Keratinocyte (primary cell): ENCODE data around the gene EIF2A. TPM values are rescaled to one million over a fixed set of nuclear protein-coding genes. Genes with fewer than 3 reads are reported as not detected.

ENCODE experiments used
- DNase-seq: peaks from one replicate; pipeline ENCODE4 v3.0.0-alpha.2; 2011; ENCODE audit warnings: low read depth, missing footprints, low spot score
- FAIRE-seq: peaks from 2 replicates; lab custom pipeline; 2011; peaks lifted over from hg19 to GRCh38; lab: Jason Lieb, UNC
- H2AFZ ChIP-seq: 2 replicates; pipeline ENCODE4 v1.6.0; 2012; ENCODE audit warnings: low read length, control low read depth, inconsistent platforms; ENCODE audit not compliant: control insufficient read depth
- H3K27ac ChIP-seq: 2 replicates; pipeline ENCODE4 v1.5.1; 2011; ENCODE audit warnings: low read length; ENCODE audit not compliant: control insufficient read depth, insufficient read depth
- H3K27me3 ChIP-seq: 3 replicates; pipeline ENCODE4 v1.6.0; 2011; ENCODE audit warnings: low read length; ENCODE audit not compliant: control insufficient read depth, insufficient read depth; ENCODE audit errors: extremely low read depth
- H3K36me3 ChIP-seq, 2 experiments: 2 replicates in 1 of 2; 3 replicates in 1 of 2; pipeline ENCODE4 v1.5.1; 2011; ENCODE audit warnings: low read length in 2 of 2, mild to moderate bottlenecking in 1 of 2; ENCODE audit not compliant: control insufficient read depth in 2 of 2, insufficient read depth in 2 of 2; ENCODE audit errors: extremely low read depth in 1 of 2
- H3K4me1 ChIP-seq: 3 replicates; pipeline ENCODE4 v1.5.1; 2011; ENCODE audit warnings: low read length; ENCODE audit not compliant: control insufficient read depth, insufficient read depth; ENCODE audit errors: extremely low read depth
- H3K4me2 ChIP-seq: 3 replicates; pipeline ENCODE4 v1.6.0; 2011; ENCODE audit warnings: low read depth, low read length; ENCODE audit not compliant: control insufficient read depth, insufficient read depth; ENCODE audit errors: extremely low read depth
- H3K4me3 ChIP-seq, 3 experiments: fragments of 200-600 bp in 1 of 3; sonication (generic) in 1 of 3; 2 replicates in 2 of 3; 3 replicates in 1 of 3; pipeline ENCODE4 v1.5.1; 2011 to 2016; ENCODE audit warnings: low read length in 3 of 3, mild to moderate bottlenecking in 3 of 3, control low read depth in 2 of 3, inconsistent platforms in 1 of 3, low read depth in 1 of 3, mixed read lengths in 1 of 3, mixed run types in 1 of 3, moderate library complexity in 1 of 3; ENCODE audit not compliant: control insufficient read depth in 2 of 3, insufficient read depth in 2 of 3; ENCODE audit errors: extremely low read depth in 1 of 3
- H3K79me2 ChIP-seq: 2 replicates; pipeline ENCODE4 v1.6.0; 2012; ENCODE audit warnings: low read length; ENCODE audit not compliant: control insufficient read depth, insufficient read depth
- H3K9ac ChIP-seq: 3 replicates; pipeline ENCODE4 v1.6.0; 2011; ENCODE audit warnings: low read length; ENCODE audit not compliant: control insufficient read depth, insufficient read depth; ENCODE audit errors: extremely low read depth
- H3K9me1 ChIP-seq: 3 replicates; pipeline ENCODE4 v1.6.0; 2011; ENCODE audit warnings: low read length; ENCODE audit not compliant: control insufficient read depth, insufficient read depth; ENCODE audit errors: extremely low read depth
- H3K9me3 ChIP-seq: 2 replicates; pipeline ENCODE4 v1.5.1; 2012; ENCODE audit warnings: low read depth, low read length; ENCODE audit not compliant: control insufficient read depth
- H4K20me1 ChIP-seq: 3 replicates; pipeline ENCODE4 v1.6.0; 2011; ENCODE audit warnings: low read length; ENCODE audit not compliant: control insufficient read depth, insufficient read depth; ENCODE audit errors: extremely low read depth
- EZH2 ChIP-seq: IDR thresholded peaks from one replicate; pipeline ENCODE4 v1.6.1; 2012; ENCODE audit warnings: inconsistent platforms, mild to moderate bottlenecking, low read length, moderate library complexity
- dilution Hi-C: fragments of 300-500 bp; cut with MboI; formaldehyde crosslinking; loops from one replicate; pipeline ENCODE4 v1.7.0; 2020; ENCODE audit warnings: low sequenced_read_pairs; ENCODE audit not compliant: extremely low pct_ligation_motif_present
- polyA plus RNA-seq, 5 experiments: library from polyadenylated mRNA; depleted of rRNA in 3 of 5; stranded (reverse) in 3 of 5; stranded (forward) in 1 of 5; unstranded in 1 of 5; fragments of >200 nt; gene quantifications; 1 replicate in 1 of 5; 2 replicates in 3 of 5; 3 replicates in 1 of 5; pipeline versions ENCODE4 v1.2.1 to v1.2.3, GENCODE V29; 2011 to 2012; ENCODE audit warnings: missing spikeins in 2 of 5, low read depth in 1 of 5, low replicate concordance in 1 of 5
- TF ChIP-seq, protein P1 (sequence below), 3 experiments: IDR thresholded peaks in 1 of 3; conservative IDR thresholded peaks in 1 of 3; optimal IDR thresholded peaks in 1 of 3; 2 replicates in 2 of 3; 3 replicates in 1 of 3; pipeline versions ENCODE3 to v1.5.1; 2011; ENCODE audit warnings: low read length in 3 of 3, mild to moderate bottlenecking in 3 of 3, moderate library complexity in 2 of 3, control low read depth in 1 of 3, inconsistent platforms in 1 of 3; ENCODE audit not compliant: insufficient read depth in 2 of 3; ENCODE audit errors: extremely low read depth in 1 of 3

Gene EIF2A
- polyA plus RNA-seq, 1 donor (not counting 4 experiments of a cell fraction or from before 2014, with no cell fraction given) = 104 TPM

GRCh38 chr3:150556792-150557191 lies 10.2 kb downstream of the EIF2A start:
- no peaks in the 10 kb centered on the region for H3K9me1 ChIP-seq
- H3K27me3 ChIP-seq = no peaks in the 10 kb centered on the region
- no peak overlapping the region for H3K27ac ChIP-seq
- H3K4me3 ChIP-seq = no peak overlapping the region
- peaks cover 8 to 18% of the 10 kb centered on the region in 2 experiments for H3K36me3 ChIP-seq
- H4K20me1 ChIP-seq = no peaks in the 10 kb centered on the region
- no peak for FAIRE-seq
- no peak overlapping the region for H3K9ac ChIP-seq
- no peak overlapping the region for H2AFZ ChIP-seq
- H3K4me1 ChIP-seq = no peaks in the 10 kb centered on the region
- H3K9me3 ChIP-seq = no peaks in the 10 kb centered on the region
- dilution Hi-C loops = no loop called here
- no peak for TF ChIP-seq EZH2
- TF ChIP-seq, protein P1, sequence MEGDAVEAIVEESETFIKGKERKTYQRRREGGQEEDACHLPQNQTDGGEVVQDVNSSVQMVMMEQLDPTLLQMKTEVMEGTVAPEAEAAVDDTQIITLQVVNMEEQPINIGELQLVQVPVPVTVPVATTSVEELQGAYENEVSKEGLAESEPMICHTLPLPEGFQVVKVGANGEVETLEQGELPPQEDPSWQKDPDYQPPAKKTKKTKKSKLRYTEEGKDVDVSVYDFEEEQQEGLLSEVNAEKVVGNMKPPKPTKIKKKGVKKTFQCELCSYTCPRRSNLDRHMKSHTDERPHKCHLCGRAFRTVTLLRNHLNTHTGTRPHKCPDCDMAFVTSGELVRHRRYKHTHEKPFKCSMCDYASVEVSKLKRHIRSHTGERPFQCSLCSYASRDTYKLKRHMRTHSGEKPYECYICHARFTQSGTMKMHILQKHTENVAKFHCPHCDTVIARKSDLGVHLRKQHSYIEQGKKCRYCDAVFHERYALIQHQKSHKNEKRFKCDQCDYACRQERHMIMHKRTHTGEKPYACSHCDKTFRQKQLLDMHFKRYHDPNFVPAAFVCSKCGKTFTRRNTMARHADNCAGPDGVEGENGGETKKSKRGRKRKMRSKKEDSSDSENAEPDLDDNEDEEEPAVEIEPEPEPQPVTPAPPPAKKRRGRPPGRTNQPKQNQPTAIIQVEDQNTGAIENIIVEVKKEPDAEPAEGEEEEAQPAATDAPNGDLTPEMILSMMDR (optimal IDR thresholded peaks at IDR 0.05 in 1 of 3, IDR thresholded peaks at IDR 0.05 in 1 of 3, conservative IDR thresholded peaks at IDR 0.05 in 1 of 3; ENCODE audit: extremely low read depth in 1 of 3, insufficient read depth in 2 of 3, low read length in 3 of 3) = no peak
- peaks cover 57% of the 10 kb centered on the region for H3K79me2 ChIP-seq
- DNase-seq = no peak
- no peak overlapping the region for H3K4me2 ChIP-seq

DNA sequence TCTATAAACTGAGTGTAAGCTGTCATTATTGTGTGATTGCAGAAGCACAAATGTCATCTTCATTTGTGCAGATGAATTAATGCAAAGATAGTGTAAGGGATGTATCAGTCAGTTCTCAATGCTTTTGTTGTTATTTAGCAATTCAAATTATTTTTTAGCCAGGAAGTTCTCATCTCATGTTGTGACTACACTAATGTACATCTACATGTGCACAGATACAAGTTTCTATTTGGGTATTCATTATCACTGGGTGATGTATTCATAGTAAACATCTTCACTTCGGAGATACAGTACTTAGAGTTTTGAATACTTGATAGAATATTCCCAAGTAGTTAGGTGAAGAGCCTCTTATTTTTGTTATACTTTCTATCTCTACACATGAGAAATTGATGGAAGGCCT lies 11.1 kb downstream of the EIF2A start:
- Histone ChIP-seq H3K9me3 (no peaks in the 10 kb centered on the region), H3K4me1 (no peaks in the 10 kb centered on the region), H2AFZ (no peak overlapping the region), H3K9ac (no peak overlapping the region), H4K20me1 (no peaks in the 10 kb centered on the region), H3K79me2 (peaks cover 52% of the 10 kb centered on the region), H3K36me3 (peaks cover 8 to 21% of the 10 kb centered on the region in 2 experiments), H3K27me3 (no peaks in the 10 kb centered on the region), H3K4me2 (no peak overlapping the region), H3K4me3 (no peak overlapping the region), H3K9me1 (no peaks in the 10 kb centered on the region), H3K27ac (no peak overlapping the region)
- dilution Hi-C loops = no loop called here
- no peak for DNase-seq
- no peak for FAIRE-seq
- TF ChIP-seq, protein P1 (optimal IDR thresholded peaks at IDR 0.05 in 1 of 3, IDR thresholded peaks at IDR 0.05 in 1 of 3, conservative IDR thresholded peaks at IDR 0.05 in 1 of 3; ENCODE audit: extremely low read depth in 1 of 3, insufficient read depth in 2 of 3, low read length in 3 of 3) = no peak
- TF ChIP-seq EZH2 = no peak
